Natural killer cell (primary cell): ENCODE data around the gene TAL1. TPM values are rescaled to one million over a fixed set of nuclear protein-coding genes. Genes with fewer than 3 reads are reported as not detected.

Source experiments
- ATAC-seq, 3 donors: fragments of 150-1000 bp in 2 of 3; fragments of 200-7000 bp in 1 of 3; cut with Tn5 transposase; 1 replicate in 1 of 3; 2 replicates in 2 of 3; pipeline ENCODE4 v1.10.0; 2021; ENCODE audit warnings: mild to moderate bottlenecking in 2 of 3, moderate library complexity in 2 of 3
- DNase-seq, 2 donors: peaks; one replicate each; pipeline versions ENCODE4 v3.0.0 to v3.0.0-alpha.2; 2013 to 2021; ENCODE audit warnings: mixed read lengths in 1 of 2
- H3K27ac ChIP-seq: one replicate; pipeline ENCODE4 v1.5.1; 2013; ENCODE audit warnings: mild to moderate bottlenecking, low read length
- H3K27me3 ChIP-seq: one replicate; pipeline ENCODE4 v1.6.1; 2013; ENCODE audit warnings: low read length; ENCODE audit not compliant: control insufficient read depth, insufficient read depth
- H3K36me3 ChIP-seq: one replicate; pipeline ENCODE4 v1.6.1; 2013; ENCODE audit warnings: low read length; ENCODE audit not compliant: control insufficient read depth, insufficient read depth
- H3K4me1 ChIP-seq: one replicate; pipeline ENCODE4 v1.6.1; 2013; ENCODE audit warnings: low read length; ENCODE audit not compliant: control insufficient read depth, insufficient read depth
- H3K4me3 ChIP-seq: one replicate; pipeline ENCODE4 v1.5.1; 2013; ENCODE audit warnings: low read length
- H3K9me3 ChIP-seq: one replicate; pipeline ENCODE4 v1.6.1; 2013; ENCODE audit warnings: low read length; ENCODE audit not compliant: control insufficient read depth, insufficient read depth
- H3K27ac Mint-ChIP-seq, 2 donors: one replicate each; pipeline ENCODE4 v1.8.0; 2022; ENCODE audit warnings: mild to moderate bottlenecking in 2 of 2, mixed read lengths in 2 of 2, moderate library complexity in 1 of 2
- H3K27me3 Mint-ChIP-seq, 2 donors: one replicate each; pipeline ENCODE4 v1.8.0; 2022; ENCODE audit warnings: low read depth in 2 of 2, mixed read lengths in 2 of 2
- H3K36me3 Mint-ChIP-seq: one replicate; pipeline ENCODE4 v1.8.0; 2022; ENCODE audit warnings: mixed read lengths
- H3K4me1 Mint-ChIP-seq, 2 donors: one replicate each; pipeline ENCODE4 v1.8.0; 2022; ENCODE audit warnings: mixed read lengths in 2 of 2
- H3K4me3 Mint-ChIP-seq: one replicate; pipeline ENCODE4 v1.8.0; 2022; ENCODE audit warnings: mild to moderate bottlenecking, moderate library complexity, mixed read lengths
- H3K9me3 Mint-ChIP-seq, 2 donors: one replicate each; pipeline ENCODE4 v1.8.0; 2022; ENCODE audit warnings: mixed read lengths in 2 of 2
- CTCF ChIP-seq: fragments of 200-600 bp; IDR thresholded peaks from one replicate; pipeline ENCODE4 v1.8.0; 2022; ENCODE audit warnings: antibody characterized with exemption
- WGBS: methylation state at CpG from one replicate; pipeline ENCODE4 v1.1.7; 2013; ENCODE audit warnings: missing lambda C conversion rate; ENCODE audit not compliant: insufficient coverage; 5-methylcytosine and 5-hydroxymethylcytosine counted together
- intact Hi-C: fragments of 100-400 bp; cut with micrococcal nuclease; formaldehyde crosslinking; loops from one replicate; pipeline ENCODE4 v1.14.2; 2022
- total RNA-seq, 4 donors: library from RNA; stranded (reverse); fragments of 120-200 nt in 1 of 4; gene quantifications; one replicate each; pipeline versions ENCODE4 v1.2.3 to v1.2.4, GENCODE V29; 2013 to 2022

TAL1 gene
- total RNA-seq, 3 donors from 2014 or later (not counting 1 experiment from before 2014, with no cell fraction given), result 0.91 to 6.7 (median 3.5) TPM

- 66% methylated on average over 6 of the region's 7 CpGs for WGBS
- Mint-ChIP-seq H3K27me3 (peaks cover 26 to 29% of the 10 kb centered on the region in 2 donors), H3K27ac (no peak overlapping the region), H3K9me3 (no peaks in the 10 kb centered on the region), H3K36me3 (no peaks in the 10 kb centered on the region), H3K4me3 (no peak overlapping the region), H3K4me1 (peaks cover 12 to 13% of the 10 kb centered on the region in 2 donors)
- peaks cover 5% of the 10 kb centered on the region for H3K27me3 ChIP-seq
- no peak overlapping the region for H3K27ac ChIP-seq
- no peak for TF ChIP-seq CTCF
- DNase-seq (no peak), ATAC-seq (no peak)
- intact Hi-C loops, result no loop called here
- peaks cover 9% of the 10 kb centered on the region for H3K4me1 ChIP-seq
- no peaks in the 10 kb centered on the region for H3K36me3 ChIP-seq
- no peaks in the 10 kb centered on the region for H3K9me3 ChIP-seq
- no peak overlapping the region for H3K4me3 ChIP-seq
Measured at GRCh38 chr1:47182676-47183235, 49.3 kb downstream of the TAL1 start.

- Histone ChIP-seq H3K4me1 (peaks cover 9% of the 10 kb centered on the region), H3K9me3 (no peaks in the 10 kb centered on the region), H3K27me3 (peaks cover 5% of the 10 kb centered on the region), H3K36me3 (no peaks in the 10 kb centered on the region), H3K27ac (no peak overlapping the region), H3K4me3 (no peak overlapping the region)
- Mint-ChIP-seq H3K4me1 (peaks cover 12 to 13% of the 10 kb centered on the region in 2 donors), H3K27ac (no peak overlapping the region), H3K4me3 (no peak overlapping the region), H3K27me3 (peaks cover 26 to 29% of the 10 kb centered on the region in 2 donors), H3K36me3 (no peaks in the 10 kb centered on the region), H3K9me3 (no peaks in the 10 kb centered on the region)
- DNase-seq, result peak in 1 of 2 donors; percentile 4
- intact Hi-C loops, result no loop called here
- ATAC-seq, result no peak
- 93% methylated on average over 7 of the region's 7 CpGs for WGBS
- TF ChIP-seq CTCF, result no peak
Measured at GRCh38 chr1:47181955-47182675, 49.9 kb downstream of the TAL1 start.

GRCh38 chr1:47181095-47181954 is 50.7 kb downstream of the TAL1 start:
- Histone ChIP-seq H3K4me3 (no peak overlapping the region), H3K27ac (no peak overlapping the region), H3K4me1 (peaks cover 9% of the 10 kb centered on the region), H3K36me3 (no peaks in the 10 kb centered on the region), H3K9me3 (no peaks in the 10 kb centered on the region), H3K27me3 (peaks cover 5% of the 10 kb centered on the region)
- no peak overlapping the region for H3K4me3 Mint-ChIP-seq
- peak in 1 of 2 donors; percentile 5 for DNase-seq
- peaks cover 12 to 13% of the 10 kb centered on the region in 2 donors for H3K4me1 Mint-ChIP-seq
- H3K36me3 Mint-ChIP-seq, result no peaks in the 10 kb centered on the region
- H3K27me3 Mint-ChIP-seq, result peaks cover 26 to 30% of the 10 kb centered on the region in 2 donors
- ATAC-seq, result no peak
- H3K27ac Mint-ChIP-seq, result no peak overlapping the region
- intact Hi-C loops, result no loop called here
- 48% methylated on average over 14 of the region's 18 CpGs for WGBS
- no peak for TF ChIP-seq CTCF
- no peaks in the 10 kb centered on the region for H3K9me3 Mint-ChIP-seq
